GM06990 (cell line): ENCODE data around the gene C1R.
A peak's percentile ranks its signal among the peaks of the same experiment; 100 is the strongest.
"Not testable (repeated sequence)": the region's sequence is repeated elsewhere in the genome, so short reads cannot be mapped to it uniquely, and the experiment has no call there.

ENCODE experiments used
- DNase-seq: peaks from one replicate; pipeline ENCODE4 v3.0.0-alpha.2; 2011; ENCODE audit not compliant: insufficient read length; ENCODE audit errors: extremely low read depth
- H3K27me3 ChIP-seq: replicated peaks from 2 replicates; pipeline ENCODE4 v1.6.0; 2011; ENCODE audit warnings: low read length; ENCODE audit not compliant: control insufficient read depth, insufficient read depth
- H3K36me3 ChIP-seq: 2 replicates; pipeline ENCODE4 v1.5.1; 2011; ENCODE audit warnings: low read length; ENCODE audit not compliant: control insufficient read depth, insufficient read depth
- H3K4me3 ChIP-seq: replicated peaks from 2 replicates; pipeline ENCODE4 v1.5.1; 2011; ENCODE audit warnings: low read depth, mild to moderate bottlenecking, control low read depth, low read length
- CTCF ChIP-seq: IDR thresholded peaks from 2 replicates; pipeline ENCODE4 v1.5.1; 2011; ENCODE audit warnings: low read length, control low read depth, mild to moderate bottlenecking, inconsistent platforms; ENCODE audit not compliant: insufficient read depth, poor library complexity, severe bottlenecking

Gene C1R

DNA sequence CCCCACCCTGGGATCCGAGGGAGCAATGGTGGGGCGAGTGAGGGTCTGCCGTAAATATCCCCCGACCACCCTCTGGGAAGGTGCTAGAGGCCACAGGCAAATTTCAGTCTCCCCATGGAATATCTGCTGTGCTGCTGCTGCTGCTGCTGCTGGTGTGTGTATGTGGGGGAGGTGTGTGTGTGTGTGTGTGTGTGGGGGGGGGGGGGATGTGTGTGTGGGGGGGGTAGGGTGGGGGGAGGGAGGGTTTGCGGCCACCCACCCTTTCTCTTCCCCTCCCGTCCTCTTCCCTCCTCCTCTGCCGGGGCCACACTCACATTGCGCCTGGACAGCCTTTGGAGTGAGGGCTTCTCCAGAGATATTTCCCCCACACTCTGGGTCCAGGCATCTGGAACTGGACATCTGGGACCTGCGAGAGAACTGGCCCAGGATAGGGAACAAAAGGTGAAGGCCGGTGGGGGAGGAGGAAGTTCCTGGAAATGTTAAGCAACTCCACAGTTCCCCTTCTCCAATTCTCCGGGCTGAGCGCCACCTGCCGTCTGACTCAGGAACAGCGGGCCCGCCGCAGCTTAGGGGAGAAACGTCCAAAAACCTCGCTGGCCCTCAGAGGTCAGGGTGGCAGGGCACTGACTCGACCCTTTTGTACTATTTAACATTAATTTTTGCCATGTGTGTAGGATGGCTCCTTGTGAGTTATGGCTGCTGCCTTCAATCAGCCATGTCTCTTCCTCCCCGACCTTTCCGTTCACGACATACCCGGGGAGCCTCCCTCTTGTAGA lies 16.7 kb upstream of the C1R start, which contains the start of gene C1RL:
C1RL (minus strand) TSS at position 419 of the 776 bp plus-strand sequence; CDS start at position 385, 34 bp downstream.
- peak; percentile 83 for DNase-seq
- peaks cover 6% of the 10 kb centered on the region for H3K36me3 ChIP-seq
- TF ChIP-seq CTCF: peak; percentile 96
- H3K27me3 ChIP-seq: no peaks in the 10 kb centered on the region
- H3K4me3 ChIP-seq: peak within 1 kb of the TSS; percentile 93

DNA sequence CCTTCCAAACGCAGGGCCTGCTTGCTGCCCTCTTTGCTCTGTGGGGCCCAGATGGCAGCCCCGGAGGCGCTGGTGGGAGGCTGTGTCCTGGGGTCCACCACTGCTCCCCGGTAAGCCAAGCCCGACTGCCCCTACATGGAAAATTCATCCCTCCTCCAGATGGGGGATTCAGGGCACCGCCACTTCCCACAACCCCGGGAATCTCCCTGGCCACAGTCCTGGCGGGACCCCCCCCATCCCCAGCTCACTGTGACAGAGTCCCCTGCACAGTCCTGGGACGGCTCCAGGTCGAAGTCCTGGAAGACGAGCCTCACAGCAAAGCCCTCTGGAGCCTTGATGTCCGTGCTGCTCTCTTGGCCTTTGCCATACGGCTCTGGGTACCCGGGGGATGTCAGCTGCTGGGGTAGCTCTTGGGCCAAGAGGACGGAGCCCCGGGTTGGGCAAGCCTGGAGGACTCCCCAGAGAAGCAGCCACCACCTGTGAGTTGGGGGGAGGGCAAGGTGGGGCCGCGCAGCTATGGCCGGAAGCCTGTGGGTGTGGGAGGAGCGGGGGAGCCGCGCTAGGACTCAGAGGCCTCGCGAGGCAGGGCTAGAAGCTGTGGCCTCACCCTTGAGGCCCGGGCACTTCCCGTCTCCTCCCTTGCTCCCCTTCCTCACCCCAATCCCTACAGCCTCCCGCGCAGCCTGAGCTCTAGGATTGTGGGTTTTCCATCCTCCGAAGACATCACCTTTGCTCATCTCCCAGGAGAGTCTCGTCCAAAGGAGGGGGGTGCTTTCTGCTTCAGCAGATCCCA lies 16.0 kb upstream of the C1R start:
- H3K4me3 ChIP-seq: peak overlapping the region; percentile 93
- DNase-seq: peak; percentile 88
- peaks cover 3% of the 10 kb centered on the region for H3K36me3 ChIP-seq
- no peaks in the 10 kb centered on the region for H3K27me3 ChIP-seq
- no peak for TF ChIP-seq CTCF

- no peak for TF ChIP-seq CTCF
- no peaks in the 10 kb centered on the region for H3K27me3 ChIP-seq
- peak overlapping the region; percentile 93 for H3K4me3 ChIP-seq
- no peak for DNase-seq
- H3K36me3 ChIP-seq: peaks cover 3% of the 10 kb centered on the region
Observed at GRCh38 chr12:7107636-7108002, 15.4 kb upstream of the C1R start.

GRCh38 chr12:7107181-7107580 lies 14.9 kb upstream of the C1R start:
- H3K4me3 ChIP-seq, DNase-seq, H3K27me3 ChIP-seq: not testable (repeated sequence)

DNA sequence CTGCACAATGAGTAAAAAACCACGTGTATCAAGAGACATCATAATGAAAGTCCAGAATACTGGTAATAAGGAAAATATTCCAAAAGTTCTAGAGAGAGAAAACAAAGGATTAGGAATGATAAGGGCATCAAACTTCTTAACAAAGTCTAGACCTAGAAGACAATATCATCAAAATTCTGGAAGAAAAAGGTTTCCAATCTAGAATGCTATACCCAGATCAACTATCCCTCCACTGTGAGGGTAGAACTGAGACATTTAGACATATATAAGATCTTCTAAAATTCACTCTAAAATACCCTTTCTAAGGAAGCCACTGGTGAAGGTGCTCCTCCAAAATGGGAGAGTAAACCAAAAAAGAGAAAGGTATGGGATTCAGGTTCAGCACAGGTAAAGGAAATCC lies 13.8 kb upstream of the C1R start:
- Histone ChIP-seq H3K4me3 (no peak overlapping the region), H3K36me3 (peaks cover 6% of the 10 kb centered on the region), H3K27me3 (no peaks in the 10 kb centered on the region)
- no peak for DNase-seq
- no peak for TF ChIP-seq CTCF

More at GRCh38 chr12:7107181-7107580, 14.9 kb upstream of the C1R start:
- H3K36me3 ChIP-seq: not testable (repeated sequence)
